GM12891 (cell line): Measurements from ENCODE around the gene INO80C.

Source experiments
- POLR2A ChIP-seq: IDR thresholded peaks from 2 replicates; pipeline ENCODE4 v1.6.1; 2011; ENCODE audit warnings: low read depth, low read length, control low read depth
- POLR2AphosphoS5 ChIP-seq: IDR thresholded peaks from 2 replicates; pipeline ENCODE4 v1.6.1; 2011; ENCODE audit warnings: low read depth, low read length, control low read depth
- TAF1 ChIP-seq: IDR thresholded peaks from 2 replicates; pipeline ENCODE4 v1.6.1; 2011; ENCODE audit warnings: low read depth, low read length, control low read depth

DNA sequence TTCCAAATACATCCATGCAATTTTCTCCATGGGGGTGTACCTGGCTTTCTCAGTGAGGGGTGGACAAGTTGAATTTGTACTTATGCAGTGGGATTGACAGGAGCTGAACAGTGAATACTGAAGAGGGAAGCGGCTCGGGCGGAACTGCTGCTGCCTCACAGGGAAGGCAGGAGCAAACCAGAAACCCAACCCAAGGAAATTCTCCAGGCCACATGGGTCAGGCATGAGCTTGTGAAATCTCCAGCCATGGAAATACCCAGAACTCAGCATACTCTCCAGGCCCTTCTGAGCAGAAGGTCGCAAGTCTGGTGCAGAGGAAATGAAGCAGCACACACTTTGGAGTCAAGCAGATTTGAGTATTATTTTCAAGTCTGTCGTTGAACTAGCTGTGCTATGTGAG, 26.5 kb upstream of the INO80C start:
- TF ChIP-seq POLR2AphosphoS5 (no peak), POLR2A (no peak), TAF1 (no peak)
